Bronchial epithelial cell (primary cell): Measurements from ENCODE around the gene STRBP. TPM values are rescaled to one million over a fixed set of nuclear protein-coding genes. Genes with fewer than 3 reads are reported as not detected.

Experiments used
- DNase-seq: peaks from one replicate; pipeline ENCODE4 v3.0.0-alpha.2; 2010; ENCODE audit warnings: low read depth
- FAIRE-seq: peaks from 2 replicates; lab custom pipeline; 2011; peaks lifted over from hg19 to GRCh38; lab: Jason Lieb, UNC
- H3K27me3 ChIP-seq: 2 replicates; pipeline ENCODE4 v1.5.1; 2011; ENCODE audit warnings: low read length; ENCODE audit not compliant: control insufficient read depth, insufficient read depth
- H3K36me3 ChIP-seq: 2 replicates; pipeline ENCODE4 v1.5.1; 2011; ENCODE audit warnings: low read length; ENCODE audit not compliant: control insufficient read depth, insufficient read depth
- H3K4me3 ChIP-seq: 2 replicates; pipeline ENCODE4 v1.5.1; 2011; ENCODE audit warnings: mild to moderate bottlenecking, low read depth, low read length, control low read depth
- total RNA-seq: library from RNA; depleted of rRNA; stranded (reverse); fragments of >200 nt; gene quantifications from 2 replicates; pipeline ENCODE4 v1.2.1, GENCODE V29; 2014
- TF ChIP-seq, protein P1 (sequence below): IDR thresholded peaks from 2 replicates; pipeline ENCODE4 v1.5.1; 2011; ENCODE audit warnings: mild to moderate bottlenecking, moderate library complexity, low read length, control low read depth, inconsistent platforms; ENCODE audit not compliant: insufficient read depth, severe bottlenecking

Gene STRBP
- total RNA-seq, 1 donor from 2014 or later, result 15.0 TPM

DNA sequence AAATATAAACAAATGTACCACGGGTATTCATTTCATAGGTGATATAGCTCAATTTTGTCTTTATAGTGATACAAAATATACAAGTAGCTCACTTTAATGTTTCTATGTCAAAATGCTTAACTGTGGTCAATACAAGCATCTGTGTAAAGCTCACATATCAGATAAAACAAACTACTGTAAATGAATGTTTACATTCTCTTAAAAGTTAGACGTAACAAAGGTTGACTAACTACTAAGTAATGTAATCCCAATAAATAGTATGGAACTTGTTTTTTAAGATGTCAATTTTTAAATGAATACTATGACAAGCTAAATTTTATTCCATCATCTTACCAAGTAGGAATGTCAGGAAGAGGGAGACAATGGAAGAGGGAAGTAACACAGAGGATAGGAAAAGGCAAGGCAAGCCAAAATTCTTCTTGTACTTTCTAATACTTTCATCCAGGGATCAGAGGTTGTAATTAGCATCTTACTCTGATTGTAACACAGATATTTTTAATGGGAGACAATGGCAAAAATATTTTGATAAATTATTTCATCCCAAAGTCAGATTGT lies 105.5 kb downstream of the STRBP start:
- DNase-seq (no peak), FAIRE-seq (no peak)
- Histone ChIP-seq H3K4me3 (no peak overlapping the region), H3K36me3 (no peaks in the 10 kb centered on the region), H3K27me3 (no peaks in the 10 kb centered on the region)
- TF ChIP-seq, protein P1, sequence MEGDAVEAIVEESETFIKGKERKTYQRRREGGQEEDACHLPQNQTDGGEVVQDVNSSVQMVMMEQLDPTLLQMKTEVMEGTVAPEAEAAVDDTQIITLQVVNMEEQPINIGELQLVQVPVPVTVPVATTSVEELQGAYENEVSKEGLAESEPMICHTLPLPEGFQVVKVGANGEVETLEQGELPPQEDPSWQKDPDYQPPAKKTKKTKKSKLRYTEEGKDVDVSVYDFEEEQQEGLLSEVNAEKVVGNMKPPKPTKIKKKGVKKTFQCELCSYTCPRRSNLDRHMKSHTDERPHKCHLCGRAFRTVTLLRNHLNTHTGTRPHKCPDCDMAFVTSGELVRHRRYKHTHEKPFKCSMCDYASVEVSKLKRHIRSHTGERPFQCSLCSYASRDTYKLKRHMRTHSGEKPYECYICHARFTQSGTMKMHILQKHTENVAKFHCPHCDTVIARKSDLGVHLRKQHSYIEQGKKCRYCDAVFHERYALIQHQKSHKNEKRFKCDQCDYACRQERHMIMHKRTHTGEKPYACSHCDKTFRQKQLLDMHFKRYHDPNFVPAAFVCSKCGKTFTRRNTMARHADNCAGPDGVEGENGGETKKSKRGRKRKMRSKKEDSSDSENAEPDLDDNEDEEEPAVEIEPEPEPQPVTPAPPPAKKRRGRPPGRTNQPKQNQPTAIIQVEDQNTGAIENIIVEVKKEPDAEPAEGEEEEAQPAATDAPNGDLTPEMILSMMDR, result no peak

DNA sequence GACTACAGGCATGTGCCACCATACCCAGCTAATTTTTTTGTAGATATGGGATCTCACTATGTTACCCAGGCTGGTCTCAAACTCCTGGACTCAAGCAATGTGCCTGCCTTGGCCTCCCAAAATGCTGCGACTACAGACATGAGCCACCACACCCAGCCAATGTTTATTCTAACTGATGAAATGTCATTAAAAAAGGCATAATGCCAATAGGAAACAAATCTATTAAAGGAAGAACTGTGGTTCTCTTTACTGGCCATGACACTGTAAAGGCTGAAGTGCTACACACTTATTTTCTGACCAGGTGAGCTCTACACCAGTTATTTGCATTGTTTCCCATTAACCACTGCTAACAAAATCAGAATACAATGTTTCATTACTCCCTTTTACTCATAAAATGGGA lies 106.0 kb downstream of the STRBP start:
- TF ChIP-seq, protein P1, result no peak
- Histone ChIP-seq H3K36me3 (no peaks in the 10 kb centered on the region), H3K27me3 (no peaks in the 10 kb centered on the region), H3K4me3 (no peak overlapping the region)
- DNase-seq (no peak), FAIRE-seq (no peak)

DNA sequence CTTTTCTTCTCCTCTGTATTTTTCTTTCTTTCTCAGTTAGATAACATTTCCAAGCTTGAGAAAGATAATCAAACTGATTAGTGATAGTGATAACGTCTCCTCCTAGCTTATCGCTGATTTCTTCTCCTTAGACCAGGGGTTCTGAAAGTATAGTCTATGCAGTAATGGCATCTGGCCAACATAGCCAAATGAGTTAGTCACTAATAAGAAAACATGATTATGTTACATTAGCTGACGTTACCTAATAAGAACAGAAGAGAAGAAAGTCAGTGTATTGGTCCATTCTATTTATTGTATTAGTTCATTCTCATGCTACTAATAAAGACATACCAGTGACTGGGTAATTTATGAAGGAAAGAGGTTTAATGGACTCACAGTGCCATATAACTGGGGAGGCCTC lies 111.2 kb downstream of the STRBP start:
- H3K27me3 ChIP-seq, result no peaks in the 10 kb centered on the region
- no peaks in the 10 kb centered on the region for H3K36me3 ChIP-seq
- TF ChIP-seq, protein P1, result no peak
- H3K4me3 ChIP-seq, result no peak overlapping the region
- FAIRE-seq (no peak), DNase-seq (peak; percentile 68)

DNA sequence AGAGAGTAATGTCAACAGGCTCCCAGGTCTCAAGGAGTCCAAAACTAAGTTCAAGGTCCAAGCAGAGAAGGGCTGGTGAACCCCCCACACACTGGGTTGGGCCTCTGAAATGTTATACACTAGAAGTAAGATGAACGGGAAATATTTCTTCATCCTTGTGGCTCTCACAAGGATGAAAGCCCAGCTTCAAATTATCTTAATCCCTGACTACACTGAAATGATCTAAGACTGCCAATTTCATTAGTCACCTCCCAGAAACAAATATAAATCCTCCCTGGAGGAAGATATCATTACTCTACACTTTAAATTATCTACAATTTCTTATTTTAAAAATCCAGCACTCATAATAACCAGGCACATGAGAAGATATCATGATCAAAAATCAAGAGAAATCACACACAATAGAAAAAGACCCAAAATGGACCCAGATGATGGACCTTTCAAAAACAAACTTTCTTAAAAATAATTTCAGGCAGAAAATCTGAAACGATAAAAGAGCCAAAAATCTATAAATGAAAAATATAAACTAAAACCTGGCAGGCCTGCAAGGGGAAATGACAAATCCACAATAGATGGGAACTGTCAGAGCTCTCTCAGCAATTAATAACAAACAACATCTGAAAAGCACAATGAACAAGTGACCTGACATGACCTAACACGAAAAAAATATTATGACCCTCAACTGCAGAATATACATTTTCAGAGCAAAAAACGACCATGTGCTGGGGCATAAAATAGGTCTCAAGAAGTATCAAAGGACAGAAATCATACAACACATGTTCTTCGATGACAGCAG lies 117.5 kb downstream of the STRBP start:
- no peak for FAIRE-seq
- TF ChIP-seq, protein P1, result no peak

DNA sequence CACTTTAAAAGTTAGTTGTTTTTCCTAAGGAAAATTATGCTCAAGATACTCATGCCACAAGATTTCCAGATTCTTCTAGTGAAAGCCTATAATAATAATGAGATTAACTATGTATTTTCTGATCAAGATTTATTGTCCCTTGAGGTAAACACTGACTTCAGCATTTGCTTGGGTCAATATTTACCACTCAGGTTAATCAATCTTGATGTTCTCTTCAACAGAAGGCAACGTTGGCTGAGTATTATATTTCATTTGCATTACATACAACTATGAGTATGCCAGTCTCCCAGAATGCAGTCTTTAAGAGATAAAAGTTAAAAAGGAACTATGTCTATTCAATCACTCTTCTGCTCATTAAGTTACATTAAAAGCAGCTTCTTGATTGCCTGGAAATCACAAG lies 119.3 kb downstream of the STRBP start:
- Histone ChIP-seq H3K27me3 (no peaks in the 10 kb centered on the region), H3K4me3 (no peak overlapping the region), H3K36me3 (no peaks in the 10 kb centered on the region)
- TF ChIP-seq, protein P1, result no peak
- no peak for FAIRE-seq
- DNase-seq, result no peak

More for the DNA sequence above, 117.5 kb downstream of the STRBP start:
- Histone ChIP-seq H3K27me3 (no peaks in the 10 kb centered on the region), H3K4me3 (no peak overlapping the region), H3K36me3 (no peaks in the 10 kb centered on the region)
- peak; percentile 30 for DNase-seq

DNA sequence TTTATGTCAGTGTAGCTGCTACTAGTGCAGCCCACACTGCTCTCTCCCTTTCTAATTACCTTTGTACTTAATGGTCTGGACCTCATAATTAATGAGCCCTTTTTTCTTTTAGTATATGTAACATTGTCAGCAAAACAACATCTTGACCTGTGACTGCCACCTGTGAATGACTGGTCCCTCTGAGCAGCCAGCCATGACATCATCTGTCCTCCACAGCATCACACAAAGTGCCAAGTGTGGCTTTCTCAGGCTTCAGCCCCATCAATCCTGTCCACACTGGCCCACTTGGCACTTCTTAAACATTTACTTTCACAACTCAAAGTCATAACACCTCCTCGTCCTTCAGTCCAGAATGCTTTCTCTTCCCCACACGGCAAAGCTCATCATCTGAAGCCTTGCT lies 130.2 kb downstream of the STRBP start:
- DNase-seq (no peak), FAIRE-seq (peak; percentile 43)
- Histone ChIP-seq H3K27me3 (no peaks in the 10 kb centered on the region), H3K36me3 (no peaks in the 10 kb centered on the region), H3K4me3 (no peak overlapping the region)
- TF ChIP-seq, protein P1, result no peak
